Measurements from ENCODE around the gene NVL. TPM values are rescaled to one million over a fixed set of nuclear protein-coding genes. Genes with fewer than 3 reads are reported as not detected.

The NVL gene
- total and polyA plus RNA-seq, 10 of the 15 experiments (the other 5 are each of a cell fraction or from before 2014, with no cell fraction given) = 20.3 to 49.6 (median 35.2) TPM

DNA sequence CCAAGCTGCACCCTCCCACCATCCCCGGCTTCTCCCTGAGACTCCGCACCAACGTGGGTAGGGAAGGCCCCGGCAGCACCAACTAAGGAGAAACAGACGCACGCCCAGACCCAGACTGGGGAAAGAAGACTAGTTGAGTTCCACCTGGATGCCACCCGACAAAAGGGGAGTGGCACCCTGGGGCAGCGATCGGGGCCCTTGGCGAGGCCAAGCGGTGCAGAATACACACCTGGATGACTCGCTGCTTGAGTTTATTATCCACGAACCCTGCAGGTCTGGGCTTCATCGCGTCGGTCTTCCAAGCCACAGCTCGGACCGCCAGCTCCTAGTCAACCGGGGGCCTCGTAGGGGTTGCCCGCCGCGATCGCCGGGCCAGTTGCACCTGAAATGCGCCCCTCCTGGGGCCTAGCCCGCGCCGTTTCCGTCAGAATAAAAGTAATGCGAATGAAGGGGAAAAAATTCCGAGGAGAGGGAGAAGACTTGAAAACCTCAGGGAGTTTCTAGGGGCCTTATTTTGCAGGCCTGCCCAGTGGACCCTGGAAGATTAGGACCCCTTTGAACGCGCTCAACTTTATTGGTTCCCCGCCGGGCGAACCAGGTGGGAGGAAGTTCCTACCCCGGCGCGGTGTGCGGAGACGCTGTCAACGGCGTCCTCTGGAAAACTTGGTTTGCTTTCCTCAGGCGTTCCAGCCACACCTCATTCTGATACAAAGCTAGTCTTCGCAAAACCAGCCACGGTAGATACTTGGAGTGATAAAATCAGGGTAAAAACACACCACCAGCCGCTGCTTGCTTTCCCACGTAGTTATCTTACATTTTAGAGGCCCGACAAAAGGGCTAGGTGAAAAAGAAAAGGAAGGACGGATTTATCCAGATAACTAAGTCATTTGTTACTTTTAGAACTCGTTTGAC lies at the start of gene NVL (continued):
- no peak for TF ChIP-seq NFXL1 (IDR thresholded peaks at IDR 0.05; ENCODE audit: borderline replicate concordance)
- TF ChIP-seq HSF1 (IDR thresholded peaks at IDR 0.05; ENCODE audit: low read depth, low read length) = no peak
- TF ChIP-seq SREBF1 (IDR thresholded peaks at IDR 0.05; ENCODE audit: low read length) = no peak
- TF ChIP-seq SKIL (IDR thresholded peaks at IDR 0.05; ENCODE audit: low read depth, poor library complexity, severe bottlenecking) = peak; percentile 86
- peak; percentile 94 for TF ChIP-seq TARDBP (IDR thresholded peaks at IDR 0.05; ENCODE audit: borderline replicate concordance)
- TF ChIP-seq RUNX3 (IDR thresholded peaks at IDR 0.05; ENCODE audit: low read length) = peak; percentile 43
- TF ChIP-seq SIX5 (IDR thresholded peaks at IDR 0.05; ENCODE audit: low read depth, low read length, severe bottlenecking) = peak; percentile 36
- no peak for TF ChIP-seq NFYA (IDR thresholded peaks at IDR 0.05; ENCODE audit: borderline replicate concordance, low read depth, low read length)
- no peak; the same call in none of the 2 replicates for TF ChIP-seq SMAD5 (IDR thresholded peaks at IDR 0.05; ENCODE audit: low read depth)
- TF ChIP-seq RAD21 (IDR thresholded peaks at IDR 0.05; ENCODE audit: insufficient read depth, low read depth, low read length) = no peak
- peak; percentile 66; the same call in 1 of the 2 replicates for TF ChIP-seq FOXM1 (IDR thresholded peaks at IDR 0.05; ENCODE audit: low read depth, low read length)
- 0 out of 2 replicates have a peak, but pooled peaks have one; percentile 8 for TF ChIP-seq MEF2A (IDR thresholded peaks at IDR 0.05; ENCODE audit: insufficient read depth, low read depth, low read length)
- TF ChIP-seq CBFB (IDR thresholded peaks at IDR 0.05; ENCODE audit: low read depth) = peak; percentile 96
- peak; percentile 73 for TF ChIP-seq E4F1 (IDR thresholded peaks at IDR 0.05; ENCODE audit: borderline replicate concordance, partially characterized antibody)
- TF ChIP-seq POLR2AphosphoS2 (IDR thresholded peaks at IDR 0.05; ENCODE audit: low read depth, low read length) = peak; percentile 52; the same call in 1 of the 2 replicates
- no peak for TF ChIP-seq MTA2 (IDR thresholded peaks at IDR 0.05; ENCODE audit: low read depth)
- 0 out of 2 replicates have a peak, but pooled peaks have one; percentile 26 for TF ChIP-seq NR2F1 (conservative IDR thresholded peaks at IDR 0.05)
- no peak for TF ChIP-seq ZBED1 (IDR thresholded peaks at IDR 0.05; ENCODE audit: borderline replicate concordance)
- no peak for TF ChIP-seq RBBP5 (conservative IDR thresholded peaks at IDR 0.05)
- TF ChIP-seq SMARCA5 (IDR thresholded peaks at IDR 0.05) = 0 out of 2 replicates have a peak, but pooled peaks have one; percentile 21
- TF ChIP-seq SP1 (IDR thresholded peaks at IDR 0.05; ENCODE audit: low read depth, low read length) = peak; percentile 67
- TF ChIP-seq FOXK2 (IDR thresholded peaks at IDR 0.05) = no peak
